HG02840 (cell line): ENCODE measurements around the gene ABCA3.
"Not testable (repeated sequence)": the region's sequence is repeated elsewhere in the genome, so short reads cannot be mapped to it uniquely, and the experiment has no call there.

Source experiments
- ATAC-seq: cut with Tn5 transposase; IDR thresholded peaks from one replicate; pipeline ENCODE4 v1.9.1; 2021; ENCODE audit warnings: mild to moderate bottlenecking, moderate library complexity, moderate number of reproducible peaks; ENCODE audit not compliant: unreplicated experiment, low FRiP score

Gene ABCA3

DNA sequence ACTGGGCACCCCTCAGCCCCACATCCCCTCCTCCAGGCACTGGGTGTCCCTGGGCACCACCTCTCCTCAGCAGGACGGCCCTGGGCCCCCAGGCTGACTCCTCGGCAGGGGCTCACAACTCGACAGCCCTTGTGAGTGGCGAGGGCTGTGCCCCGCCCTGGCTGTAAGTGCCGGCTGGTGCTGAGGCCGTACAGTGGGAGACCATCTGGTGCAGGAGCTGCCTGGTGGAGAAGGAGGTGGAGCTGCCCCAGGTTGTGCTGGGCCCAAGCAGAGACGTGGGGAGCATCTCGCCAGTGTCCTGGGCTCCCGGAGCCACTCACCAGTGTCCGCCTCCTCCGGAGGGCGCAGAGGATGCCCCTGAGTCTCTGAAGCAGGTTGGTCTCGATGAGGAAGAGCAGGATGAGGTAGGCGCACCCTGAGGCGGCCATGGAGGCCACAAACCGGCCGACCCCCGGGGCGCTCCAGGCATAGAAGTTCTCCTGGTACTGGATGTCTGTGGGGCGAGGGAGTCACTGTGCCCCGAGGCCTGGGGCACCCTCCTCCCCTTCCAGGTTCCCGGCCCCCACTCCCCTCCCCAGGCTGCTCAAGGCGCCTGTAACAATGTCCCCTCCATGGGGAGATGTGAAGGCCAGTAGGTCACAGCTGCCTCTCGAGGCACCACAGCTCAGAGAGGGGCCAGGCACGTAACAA lies 57.5 kb downstream of the ABCA3 start:
- ATAC-seq: no peak

DNA sequence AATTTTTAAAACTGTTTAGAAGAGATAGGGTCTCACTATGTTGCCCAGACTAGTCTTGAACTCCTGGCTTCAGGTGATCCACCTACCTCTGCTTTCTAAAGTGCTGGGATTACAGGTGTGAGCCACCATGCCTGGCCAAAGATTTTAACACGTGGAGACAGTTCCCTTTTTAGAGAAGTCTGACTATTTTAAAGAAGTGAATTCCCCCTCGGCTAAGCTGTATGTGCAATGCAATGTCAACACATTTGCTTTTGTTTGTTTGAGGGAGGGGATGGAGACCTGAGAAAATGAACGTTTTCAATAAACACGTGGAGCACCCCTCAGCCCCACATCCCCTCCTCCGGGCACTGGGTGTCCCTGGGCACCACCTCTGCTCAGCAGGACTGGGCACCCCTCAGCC lies 58.3 kb downstream of the ABCA3 start:
- no peak for ATAC-seq

DNA sequence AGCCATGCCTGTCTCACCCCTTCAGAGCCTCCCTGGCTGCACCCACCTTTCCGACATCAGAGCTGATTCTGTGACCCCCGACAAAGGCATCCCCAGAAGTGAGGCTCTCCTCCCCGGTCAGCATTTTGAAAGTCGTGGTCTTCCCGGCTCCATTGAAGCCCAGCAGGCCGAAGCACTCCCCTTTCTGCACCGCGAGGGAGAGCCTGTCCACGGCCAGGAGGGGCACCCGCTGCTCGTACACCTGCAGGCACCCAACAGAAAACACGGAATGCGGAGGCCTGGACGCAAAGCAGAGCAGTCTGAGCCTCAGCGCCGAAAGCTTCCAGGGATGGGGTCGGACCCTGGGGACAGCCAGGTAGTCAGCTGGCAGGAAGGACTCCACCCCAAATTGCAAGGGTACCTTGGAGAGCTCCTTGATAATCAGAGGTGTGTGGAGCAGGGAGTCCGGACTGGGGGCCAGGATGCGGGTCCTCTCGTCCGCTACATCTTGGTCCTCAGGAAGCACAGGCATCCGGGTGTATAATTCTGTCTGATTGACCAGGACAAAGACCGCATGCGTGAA lies 59.5 kb downstream of the ABCA3 start:
- no peak for ATAC-seq

DNA sequence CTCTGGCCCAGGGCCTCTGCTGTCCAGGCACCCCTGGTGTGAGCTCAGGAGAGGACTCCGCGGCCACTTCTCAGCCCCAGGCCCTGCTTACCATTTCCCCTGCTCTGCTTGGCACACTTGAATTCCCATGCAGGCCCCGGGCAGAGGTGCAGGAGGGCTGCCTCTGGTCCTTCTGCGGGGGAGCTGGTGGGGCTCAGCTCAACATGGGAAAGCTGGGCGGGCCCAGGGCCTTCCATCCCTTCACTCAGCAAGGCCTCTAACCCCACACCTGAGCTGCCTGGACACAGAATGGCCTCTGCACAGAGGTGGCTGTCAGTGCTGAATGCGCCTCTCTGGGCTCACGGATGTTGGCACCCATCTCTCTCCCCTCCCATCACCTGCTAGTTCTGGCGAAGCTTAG lies 60.1 kb downstream of the ABCA3 start:
- ATAC-seq: no peak

DNA sequence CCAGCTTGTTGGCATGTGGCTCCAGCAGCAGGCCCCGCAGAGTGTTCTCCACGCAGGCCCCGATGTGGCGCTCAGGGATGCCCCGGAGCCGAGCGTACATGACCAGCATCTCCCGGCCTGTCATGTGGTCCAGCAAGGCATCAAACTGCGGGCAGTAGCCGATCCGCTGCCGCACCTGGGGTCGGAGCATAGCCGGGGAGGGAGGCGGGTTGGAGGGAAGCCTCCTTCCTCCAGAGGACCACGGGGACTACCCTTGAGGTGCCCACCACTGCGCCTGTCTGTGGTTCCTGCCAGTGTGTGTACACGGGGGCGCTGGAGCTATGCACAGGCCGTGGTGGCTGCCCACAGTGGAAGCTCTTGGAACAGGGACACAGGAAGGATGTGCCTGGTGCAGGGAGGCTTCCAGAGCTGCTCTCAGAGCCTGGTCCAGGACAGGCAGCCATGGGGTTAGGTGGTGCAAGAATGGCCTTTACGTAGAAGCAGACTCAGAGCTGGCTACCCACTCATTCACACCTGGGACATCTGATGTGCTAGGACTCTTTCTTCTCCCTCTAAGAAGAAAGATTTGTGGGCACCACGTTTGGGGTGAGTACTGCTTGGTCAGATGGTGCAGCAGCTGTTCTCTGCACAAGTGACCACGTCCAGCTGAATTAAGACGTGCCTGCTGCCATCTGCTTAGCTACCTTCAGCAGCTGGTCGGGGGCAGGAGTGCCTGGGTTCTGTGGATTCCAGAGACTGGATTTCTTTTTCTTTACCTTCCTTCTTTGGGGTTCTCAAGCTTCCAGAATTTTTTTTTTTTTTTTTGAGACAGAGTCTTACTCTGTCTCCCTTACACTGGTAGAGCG lies 61.4 kb downstream of the ABCA3 start:
- no peak for ATAC-seq

DNA sequence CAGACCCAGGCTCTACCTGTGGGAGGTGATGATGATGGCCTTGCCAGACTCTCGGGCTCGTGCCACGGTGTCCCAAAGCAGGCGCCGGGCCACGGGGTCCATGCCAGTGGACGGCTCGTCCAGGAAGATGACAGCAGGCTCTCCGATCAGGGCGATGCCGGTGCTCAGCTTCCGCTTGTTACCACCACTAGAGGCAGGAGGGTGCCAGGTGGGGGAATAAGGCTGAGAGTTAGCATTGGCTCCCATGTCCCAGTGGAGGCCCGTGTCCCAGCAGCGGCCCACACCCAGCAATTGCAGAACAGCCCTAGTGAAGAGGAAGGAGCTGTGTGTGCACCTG lies 62.3 kb downstream of the ABCA3 start:
- no peak for ATAC-seq

DNA sequence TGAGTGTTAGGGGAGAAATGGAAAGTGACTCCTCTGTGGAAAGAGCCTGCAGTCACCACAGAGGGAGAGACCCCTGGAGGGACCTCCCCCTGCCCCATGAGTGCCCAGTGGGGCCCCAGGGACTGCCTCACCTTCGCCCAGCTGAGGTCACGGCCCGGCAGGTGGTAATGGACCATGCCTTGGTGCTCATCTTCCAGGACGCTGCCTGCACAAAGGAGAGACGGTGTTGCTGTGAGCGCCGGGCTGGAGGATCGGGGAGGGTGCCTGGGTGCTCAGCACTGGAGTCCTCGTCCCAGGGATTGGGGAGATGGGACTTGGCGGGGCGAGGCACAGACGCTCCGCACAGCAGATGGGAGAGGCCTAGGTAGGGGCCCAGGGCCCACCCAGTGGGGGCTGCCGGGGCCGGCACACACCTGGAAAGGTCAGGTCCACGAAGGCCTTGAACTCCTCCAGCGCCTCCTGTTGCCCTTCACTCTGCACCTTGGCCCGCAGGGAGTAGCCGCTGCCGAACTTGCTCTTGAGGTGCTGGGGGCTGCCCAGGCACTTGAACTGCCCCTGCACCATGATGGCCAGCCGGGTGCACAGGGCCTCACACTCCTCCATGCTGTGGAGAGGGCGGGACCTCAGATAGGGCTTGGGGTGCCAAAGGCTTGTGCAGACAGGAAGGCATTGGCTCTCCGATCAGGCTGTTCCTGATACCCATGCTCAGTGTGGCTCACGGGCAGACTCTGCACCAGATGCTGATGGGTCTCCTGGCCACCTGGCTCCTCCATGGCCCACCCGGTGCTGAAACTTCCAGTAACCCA lies 62.9 kb downstream of the ABCA3 start:
- no peak for ATAC-seq

DNA sequence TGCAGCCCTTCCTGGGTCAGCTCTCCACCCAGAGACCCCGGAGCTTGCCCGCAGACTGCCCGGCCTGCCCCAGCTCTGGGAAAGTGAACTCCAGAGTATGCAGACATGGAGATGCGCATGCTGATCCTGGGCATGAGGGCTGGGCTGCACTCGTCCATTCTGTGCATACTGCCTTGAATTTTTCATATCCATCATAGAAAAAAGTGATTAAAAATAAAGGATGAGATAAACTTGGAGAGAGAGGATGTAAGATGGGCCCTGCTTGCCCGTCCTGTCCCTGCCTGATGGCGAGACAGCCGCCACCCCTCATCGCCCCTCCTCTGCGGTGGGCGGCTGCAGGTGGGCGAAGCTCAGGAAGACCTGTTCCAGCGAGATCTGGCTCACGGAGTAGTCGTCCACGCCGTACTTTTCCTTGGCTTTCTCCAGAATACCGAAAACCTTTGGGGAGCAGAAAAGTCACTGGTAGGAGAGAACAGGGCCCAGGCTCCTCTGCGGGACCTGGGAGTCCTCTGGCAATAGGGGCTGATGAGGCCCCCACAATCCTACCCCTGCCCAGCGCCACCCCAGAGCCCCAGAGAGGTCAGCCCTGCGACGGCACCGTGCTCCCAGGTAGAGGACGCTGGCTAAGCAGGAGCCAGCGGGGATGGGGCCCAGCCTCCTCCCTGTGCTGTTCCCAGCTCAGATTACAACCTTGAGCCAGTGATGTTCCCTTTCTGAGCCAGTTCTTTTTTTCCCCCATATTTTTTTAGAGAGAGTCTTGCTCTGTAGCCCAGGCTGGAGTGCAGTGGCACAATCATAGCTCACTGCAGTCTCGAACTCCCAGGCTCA lies 63.9 kb downstream of the ABCA3 start:
- no peak for ATAC-seq

DNA sequence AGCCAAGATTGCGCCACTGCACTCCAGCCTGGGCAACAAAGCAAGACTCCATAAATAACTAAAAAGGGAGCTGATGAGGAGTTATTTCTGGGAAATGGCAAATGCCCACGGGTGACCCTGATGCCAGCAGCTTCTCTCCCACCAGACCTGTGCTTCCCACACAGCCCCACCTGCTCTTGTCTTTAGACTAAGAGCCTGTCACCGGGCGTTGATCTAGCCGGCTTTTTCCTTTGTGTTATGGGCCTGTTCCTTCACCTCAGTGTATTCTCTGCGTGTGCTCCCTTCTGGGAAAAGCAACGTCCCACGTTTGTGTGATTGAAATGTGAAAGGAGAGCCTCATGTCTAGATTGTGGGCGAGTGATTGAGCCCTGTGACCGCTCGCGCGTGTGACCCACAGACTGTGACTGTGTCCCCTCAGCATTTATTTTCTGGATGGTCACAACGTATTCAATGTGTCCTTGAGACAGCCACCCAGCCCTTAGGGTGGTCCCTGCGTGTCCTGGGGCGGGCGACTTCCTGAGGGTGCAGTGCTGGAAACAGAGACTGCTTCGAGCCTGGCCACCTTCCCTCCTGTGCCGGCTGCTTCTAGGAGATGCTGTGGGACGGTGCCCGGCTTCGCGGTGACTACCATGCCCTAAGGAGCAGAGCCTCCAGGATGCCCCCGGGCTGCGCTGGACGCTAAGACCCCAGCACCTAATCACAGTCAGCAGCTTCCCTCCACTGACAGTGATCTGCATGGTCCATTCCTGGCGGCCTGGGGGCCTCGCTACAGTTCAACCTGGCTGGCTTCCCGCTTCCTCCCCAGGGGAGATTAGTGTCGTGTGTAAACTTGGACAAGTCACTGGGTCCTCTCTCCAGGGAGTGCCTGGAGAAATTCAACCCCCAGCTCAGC lies 64.8 kb downstream of the ABCA3 start:
- ATAC-seq: no peak

DNA sequence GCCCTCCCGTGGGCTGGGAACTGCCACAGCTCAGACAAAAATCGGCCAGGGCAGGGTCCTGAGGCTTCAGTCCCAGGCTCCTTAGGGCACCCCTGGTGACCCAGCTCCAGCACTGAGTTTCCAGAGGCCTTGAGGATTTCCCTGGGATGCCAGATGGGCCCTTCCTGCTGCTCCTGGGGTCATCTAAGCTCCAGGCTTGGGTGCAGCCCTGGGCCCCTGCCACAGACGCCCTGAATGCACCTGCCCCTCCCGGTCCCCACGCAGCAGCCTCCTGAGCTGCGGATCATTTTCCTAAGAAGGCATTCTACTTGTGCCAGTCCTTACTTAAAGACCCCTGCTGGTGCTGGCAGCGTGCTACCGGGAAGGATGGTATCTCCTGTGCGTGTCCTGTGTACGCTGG lies 66.6 kb downstream of the ABCA3 start:
- no peak for ATAC-seq

DNA sequence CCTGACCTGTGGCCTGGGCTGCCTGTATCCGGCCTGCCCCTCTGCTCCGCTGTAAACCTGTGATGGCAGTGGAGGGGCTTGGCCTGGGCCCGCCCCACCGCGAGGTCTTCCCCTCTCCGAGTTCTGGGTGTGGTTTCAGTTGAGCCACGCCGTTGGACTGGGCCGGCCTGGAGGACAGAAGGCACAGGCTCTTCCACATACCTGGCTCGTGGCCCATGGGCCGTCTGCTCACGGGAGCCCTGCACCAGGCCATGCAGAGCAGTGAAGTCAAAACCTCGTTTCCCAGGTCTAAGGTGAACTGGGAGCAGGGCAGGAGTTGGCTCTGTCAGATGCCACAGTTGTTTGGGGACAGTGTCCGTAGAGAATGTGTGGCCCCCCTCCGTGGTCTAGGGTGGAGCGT lies 67.0 kb downstream of the ABCA3 start:
- ATAC-seq: no peak

DNA sequence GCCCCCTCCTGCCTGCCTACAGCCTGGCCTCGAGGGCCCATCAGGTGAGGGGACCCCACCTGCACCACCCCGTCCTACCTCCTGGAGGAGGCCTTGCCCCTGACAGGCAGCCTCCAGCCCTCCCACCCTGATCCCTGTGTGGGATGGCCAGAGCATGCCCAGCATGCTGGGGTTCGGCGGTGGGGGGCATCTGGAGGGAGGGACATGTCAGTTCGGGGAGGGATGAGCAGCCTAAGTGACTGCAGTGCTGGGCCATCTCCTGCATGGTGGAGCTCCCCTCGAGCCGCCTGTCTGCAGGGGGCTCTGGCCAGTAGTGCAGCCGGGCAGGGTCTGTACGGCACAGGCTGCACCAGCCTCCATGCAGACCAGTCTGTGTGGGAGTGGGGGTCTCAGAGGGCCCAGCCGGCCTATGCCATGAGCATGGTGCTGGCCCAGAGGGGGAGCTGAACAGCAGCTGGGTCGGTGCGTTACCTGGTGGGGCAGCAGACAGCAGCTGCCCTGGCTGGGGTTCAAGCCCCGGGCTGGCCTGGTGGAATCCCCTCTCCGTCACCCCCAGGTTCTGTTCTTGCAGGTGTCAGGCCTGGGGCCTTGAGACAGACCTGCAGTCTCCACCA lies 68.6 kb downstream of the ABCA3 start:
- no peak for ATAC-seq

DNA sequence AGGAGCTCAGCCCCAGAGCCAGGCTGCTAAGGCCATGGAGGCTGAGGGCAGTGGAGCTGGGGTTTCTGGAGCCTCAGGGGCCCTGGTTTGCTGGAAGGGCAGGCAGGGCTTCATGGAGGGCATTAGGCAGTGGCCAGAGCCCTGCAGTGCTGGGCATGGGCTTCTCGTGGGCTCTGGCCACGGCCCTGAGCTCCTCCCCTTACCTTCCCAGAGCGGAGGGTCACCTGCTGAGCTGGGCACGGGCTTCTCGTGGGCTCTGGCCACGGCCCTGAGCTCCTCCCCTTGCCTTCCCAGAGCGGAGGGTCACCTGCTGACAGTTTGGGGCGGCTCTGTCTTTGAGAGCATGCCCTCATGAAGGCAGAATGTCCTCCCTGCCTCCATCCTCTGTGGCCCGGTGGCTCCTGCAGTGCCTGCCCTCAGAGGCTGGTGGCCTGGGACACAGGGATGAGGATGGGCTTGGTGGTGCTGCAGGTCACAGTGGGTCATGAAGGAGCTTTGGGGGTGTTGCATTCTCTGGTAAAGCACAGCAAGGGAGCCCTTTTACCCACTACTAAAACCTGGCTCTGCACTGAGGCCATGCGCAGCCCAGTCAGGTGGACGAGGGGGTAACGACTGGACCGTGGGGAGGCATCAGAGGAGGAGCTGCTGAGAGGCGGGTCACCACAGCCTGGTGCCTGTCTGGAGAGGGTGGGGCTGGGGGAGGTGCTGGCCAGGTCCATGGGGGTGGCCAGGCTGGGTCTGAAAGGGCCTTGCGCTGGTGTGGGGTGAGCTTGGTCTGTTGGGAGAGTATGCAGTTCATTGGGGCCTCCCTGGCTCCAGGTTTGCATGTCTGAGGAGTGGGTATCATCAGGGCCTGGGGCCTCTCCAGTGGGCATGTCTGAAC lies 69.7 kb downstream of the ABCA3 start:
- no peak for ATAC-seq

DNA sequence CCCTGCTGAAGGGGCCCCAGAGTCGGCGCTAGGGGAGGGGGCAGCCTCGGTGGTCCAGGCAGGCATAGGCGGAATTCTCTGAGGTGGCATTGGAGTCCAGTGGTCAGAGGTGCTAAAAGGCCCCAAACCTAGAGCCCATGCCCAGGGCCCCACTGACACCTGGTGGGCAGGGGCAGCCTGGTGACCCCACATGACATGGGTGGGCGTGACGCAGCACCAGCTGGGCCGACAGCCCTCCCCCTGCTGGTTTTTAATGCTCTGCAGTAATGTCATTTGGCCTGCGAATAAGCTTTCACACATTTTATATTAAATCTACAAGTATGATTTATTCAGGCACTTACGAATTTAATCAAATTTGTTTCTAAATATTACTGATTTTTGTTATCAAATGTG lies 70.5 kb downstream of the ABCA3 start:
- no peak for ATAC-seq

DNA sequence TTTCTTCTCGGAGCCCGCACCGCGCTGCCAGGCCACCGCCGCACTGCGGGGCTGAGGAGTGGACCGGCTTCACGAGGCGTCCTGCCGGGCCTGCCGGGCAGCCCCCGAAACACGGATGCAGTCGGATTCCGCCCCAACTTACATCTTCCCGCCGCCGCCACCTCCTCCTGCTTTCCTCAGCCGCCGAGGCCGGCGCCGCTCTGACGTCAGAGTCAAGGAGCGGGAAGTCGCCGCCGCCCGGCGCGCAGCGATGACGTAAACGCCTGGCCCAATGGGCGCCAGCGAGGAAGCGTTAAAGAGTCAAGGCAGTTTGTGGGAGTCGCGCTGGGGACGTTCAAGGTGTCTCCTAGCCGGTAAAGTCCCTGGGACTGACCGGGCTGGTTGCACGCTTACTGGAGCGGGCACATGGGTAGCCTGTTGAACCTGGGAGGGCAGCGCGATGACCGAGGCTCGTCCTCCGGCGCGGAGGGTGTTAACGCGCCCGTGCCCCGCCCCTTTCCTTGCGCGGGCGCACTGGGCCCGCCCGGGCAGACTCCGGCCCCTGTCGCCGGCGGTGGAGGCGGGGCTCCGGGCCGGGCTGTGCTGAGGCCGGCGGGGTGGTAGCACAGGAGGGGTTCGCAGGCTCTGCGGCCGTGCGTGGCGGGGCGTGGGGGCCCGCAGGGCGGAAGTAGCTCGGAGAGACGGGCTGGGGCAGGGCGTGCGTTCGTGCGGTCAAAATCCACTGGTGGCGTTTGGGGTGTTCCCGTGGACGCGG lies 72.4 kb downstream of the ABCA3 start, which contains the start of gene RNPS1:
TSS of gene RNPS1 (minus strand) at position 214 of the 754 bp plus-strand sequence. CDS start 3,483 bp downstream, outside the sequence.
- peak; percentile 75 for ATAC-seq

DNA sequence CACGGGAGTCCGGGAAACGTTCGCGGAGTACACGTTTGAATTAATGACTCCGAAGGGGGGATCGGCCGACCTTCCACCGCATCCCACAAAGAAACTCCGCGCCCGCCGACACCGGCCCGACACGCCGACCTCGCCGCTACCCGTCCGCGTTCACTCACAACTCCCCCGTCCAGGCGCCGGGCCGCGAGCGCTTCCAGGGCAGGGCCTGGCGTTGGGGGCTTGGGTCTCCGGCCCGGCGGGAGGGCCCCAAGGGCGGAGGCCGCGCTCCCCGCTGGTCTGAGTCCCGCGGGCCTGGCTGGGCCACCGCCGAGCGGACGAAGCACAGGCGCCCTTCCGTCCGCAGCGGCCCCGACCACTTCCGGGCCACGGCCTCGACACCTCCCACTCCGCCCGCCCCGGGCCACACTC lies 73.0 kb downstream of the ABCA3 start:
- peak; percentile 61 for ATAC-seq

DNA sequence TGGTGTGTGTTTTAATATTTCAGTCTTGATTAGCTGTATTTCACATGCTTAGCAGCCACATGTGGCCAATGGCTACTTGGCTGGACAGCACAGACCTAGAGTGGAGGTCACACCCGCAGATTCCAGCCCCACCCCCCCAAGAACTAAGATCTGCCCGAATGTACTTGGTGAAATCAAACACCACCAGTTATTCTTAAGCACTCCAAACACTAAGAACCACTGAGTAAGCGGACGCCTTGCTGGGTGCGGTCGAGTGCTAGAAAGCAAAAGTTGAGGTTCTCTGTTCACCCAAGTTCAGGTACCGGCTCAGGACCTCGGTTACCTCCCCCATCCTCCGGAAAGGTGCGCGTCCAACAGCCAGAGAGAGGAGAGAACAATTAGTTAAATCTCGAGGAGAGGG lies 73.6 kb downstream of the ABCA3 start:
- ATAC-seq: not testable (repeated sequence)
